GM23338 (cell line): Measurements from ENCODE around the gene GPATCH8.

Experiments
- CREB1 ChIP-seq: fragments of 250-450 bp; sonication (Bioruptor Pico); IDR thresholded peaks from 2 replicates; pipeline ENCODE4 v1.5.0; 2020; ENCODE audit warnings: low read depth, mild to moderate bottlenecking, moderate library complexity
- EZH2 ChIP-seq: fragments of 200-600 bp; sonication (generic); IDR thresholded peaks from one replicate; pipeline ENCODE4 v1.8.0; 2017; ENCODE audit warnings: antibody characterized with exemption, mild to moderate bottlenecking, low read depth; ENCODE audit not compliant: unreplicated experiment
- JUNB ChIP-seq: IDR thresholded peaks from one replicate; pipeline ENCODE4 v1.6.1; 2016; ENCODE audit warnings: antibody characterized with exemption; ENCODE audit not compliant: unreplicated experiment
- POLR2AphosphoS5 ChIP-seq: IDR thresholded peaks from 2 replicates; pipeline ENCODE4 v1.6.1; 2016; ENCODE audit warnings: antibody characterized with exemption, low read depth
- ZNF114 ChIP-seq: fragments of 250-450 bp; sonication (Bioruptor Pico); IDR thresholded peaks from 2 replicates; pipeline ENCODE4 v1.5.0; 2020; ENCODE audit warnings: mild to moderate bottlenecking, moderate library complexity
- TF ChIP-seq, protein P1 (sequence below), 2 experiments: fragments of 200-600 bp in 1 of 2; sonication (generic) in 1 of 2; conservative IDR thresholded peaks; 2 replicates each; pipeline versions ENCODE4 v1.5.1 to v1.6.1; 2016 to 2017; ENCODE audit warnings: antibody characterized with exemption in 2 of 2, low read depth in 2 of 2, mild to moderate bottlenecking in 2 of 2, moderate library complexity in 1 of 2

DNA sequence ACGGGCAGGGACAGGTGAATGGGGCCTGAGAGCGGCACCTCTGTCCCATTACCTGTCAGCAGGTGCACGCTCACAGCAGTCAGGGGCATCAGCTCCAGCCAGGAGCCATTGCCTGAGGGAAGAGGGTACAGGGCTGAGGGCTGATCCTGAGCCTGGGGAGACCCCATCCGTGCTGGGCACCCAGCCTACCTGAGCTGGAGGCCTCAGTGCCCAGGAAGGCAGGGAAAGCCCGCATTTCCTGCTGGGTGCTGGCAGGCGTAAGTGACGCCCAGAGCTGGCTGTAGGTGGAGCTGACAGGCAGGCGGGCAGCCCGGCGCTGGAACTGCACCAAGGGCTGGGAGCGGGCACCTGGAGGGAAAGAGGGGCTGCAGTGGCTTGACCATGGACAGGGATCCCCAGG lies 147.0 kb downstream of the GPATCH8 start:
- TF ChIP-seq, protein P1, sequence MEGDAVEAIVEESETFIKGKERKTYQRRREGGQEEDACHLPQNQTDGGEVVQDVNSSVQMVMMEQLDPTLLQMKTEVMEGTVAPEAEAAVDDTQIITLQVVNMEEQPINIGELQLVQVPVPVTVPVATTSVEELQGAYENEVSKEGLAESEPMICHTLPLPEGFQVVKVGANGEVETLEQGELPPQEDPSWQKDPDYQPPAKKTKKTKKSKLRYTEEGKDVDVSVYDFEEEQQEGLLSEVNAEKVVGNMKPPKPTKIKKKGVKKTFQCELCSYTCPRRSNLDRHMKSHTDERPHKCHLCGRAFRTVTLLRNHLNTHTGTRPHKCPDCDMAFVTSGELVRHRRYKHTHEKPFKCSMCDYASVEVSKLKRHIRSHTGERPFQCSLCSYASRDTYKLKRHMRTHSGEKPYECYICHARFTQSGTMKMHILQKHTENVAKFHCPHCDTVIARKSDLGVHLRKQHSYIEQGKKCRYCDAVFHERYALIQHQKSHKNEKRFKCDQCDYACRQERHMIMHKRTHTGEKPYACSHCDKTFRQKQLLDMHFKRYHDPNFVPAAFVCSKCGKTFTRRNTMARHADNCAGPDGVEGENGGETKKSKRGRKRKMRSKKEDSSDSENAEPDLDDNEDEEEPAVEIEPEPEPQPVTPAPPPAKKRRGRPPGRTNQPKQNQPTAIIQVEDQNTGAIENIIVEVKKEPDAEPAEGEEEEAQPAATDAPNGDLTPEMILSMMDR (conservative IDR thresholded peaks at IDR 0.05; ENCODE audit: low read depth in 2 of 2): peak in 1 of 2 experiments; percentile 25; a peak in 1 of 4 replicates
- TF ChIP-seq POLR2AphosphoS5: no peak
- TF ChIP-seq JUNB: no peak
- TF ChIP-seq EZH2: no peak
- TF ChIP-seq CREB1 (CRISPR knock-in tag): no peak
- no peak for TF ChIP-seq ZNF114 (CRISPR knock-in tag)
